GM04504 (cell line): ENCODE measurements around the gene ATCAY.
"Not testable (repeated sequence)": the region's sequence is repeated elsewhere in the genome, so short reads cannot be mapped to it uniquely, and the experiment has no call there.

ENCODE experiments used
- DNase-seq: peaks from one replicate; pipeline ENCODE4 v3.0.0-alpha.2; 2012; ENCODE audit warnings: low read depth

The ATCAY gene

DNA sequence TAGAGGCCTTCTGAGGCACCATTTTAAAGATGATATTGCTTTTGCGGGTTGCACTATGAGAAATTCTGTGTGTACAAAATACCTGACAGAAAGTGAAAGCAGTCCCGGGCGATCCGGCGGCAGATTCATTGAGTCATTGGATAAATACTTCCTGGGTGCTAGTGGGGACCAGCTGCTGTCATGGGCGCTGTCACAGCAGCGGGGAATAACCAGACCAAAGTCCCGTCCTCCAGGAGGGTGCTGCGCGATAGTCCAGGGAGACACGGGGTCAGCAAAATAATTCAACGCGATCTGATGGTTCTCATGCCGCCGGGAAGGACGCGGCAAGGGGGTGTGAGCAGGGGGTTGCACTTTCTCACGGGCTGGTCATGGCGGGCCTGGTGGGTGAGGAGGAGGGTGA is 25.2 kb upstream of the ATCAY start:
- no peak for DNase-seq

DNA sequence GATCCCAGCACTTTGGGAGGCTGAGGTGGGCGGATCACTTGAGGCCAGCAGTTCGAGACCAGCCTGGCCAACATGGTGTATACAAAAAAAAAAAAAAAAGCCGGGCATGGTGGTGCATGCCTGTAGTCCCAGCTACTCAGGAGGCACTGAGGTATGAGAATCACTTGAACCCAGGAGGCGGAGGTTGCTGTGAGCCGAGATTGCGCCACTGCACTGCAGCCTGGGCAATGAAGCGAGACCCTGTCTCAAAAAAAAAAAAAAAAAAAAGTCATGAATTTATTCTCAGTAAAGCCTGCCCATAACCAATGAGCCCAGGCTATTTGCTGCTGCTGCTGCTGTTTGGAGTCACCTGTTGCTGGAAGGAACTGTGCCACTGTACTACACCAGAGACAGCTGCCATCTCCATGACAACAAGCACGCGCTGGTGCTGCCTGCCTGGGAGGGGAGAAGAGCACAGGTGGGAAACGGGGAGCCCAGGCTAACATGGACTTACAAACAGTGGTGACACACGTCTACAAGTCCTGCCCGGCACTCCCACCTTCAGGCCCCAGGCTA is 23.0 kb upstream of the ATCAY start:
- DNase-seq, result no peak

DNA sequence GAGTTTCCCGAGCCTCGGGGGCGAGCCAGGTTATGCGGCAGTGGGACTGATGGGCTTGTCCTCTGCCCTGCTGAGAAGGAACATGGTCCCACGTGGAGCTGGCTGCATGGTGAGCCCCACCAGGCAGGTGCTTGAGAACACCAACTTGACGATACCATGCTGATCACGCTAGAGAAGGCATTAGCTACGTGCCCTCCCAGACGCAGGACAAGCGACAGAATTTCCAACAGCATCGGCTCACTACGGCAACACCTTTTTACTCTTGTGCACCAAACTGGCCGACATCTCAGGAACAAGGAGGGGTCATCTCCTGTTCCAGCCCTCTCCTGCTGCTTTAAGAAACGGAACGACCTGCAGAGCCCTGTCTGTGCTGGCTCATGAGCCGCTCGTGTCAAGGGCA is 20.0 kb upstream of the ATCAY start:
- DNase-seq, result no peak

DNA sequence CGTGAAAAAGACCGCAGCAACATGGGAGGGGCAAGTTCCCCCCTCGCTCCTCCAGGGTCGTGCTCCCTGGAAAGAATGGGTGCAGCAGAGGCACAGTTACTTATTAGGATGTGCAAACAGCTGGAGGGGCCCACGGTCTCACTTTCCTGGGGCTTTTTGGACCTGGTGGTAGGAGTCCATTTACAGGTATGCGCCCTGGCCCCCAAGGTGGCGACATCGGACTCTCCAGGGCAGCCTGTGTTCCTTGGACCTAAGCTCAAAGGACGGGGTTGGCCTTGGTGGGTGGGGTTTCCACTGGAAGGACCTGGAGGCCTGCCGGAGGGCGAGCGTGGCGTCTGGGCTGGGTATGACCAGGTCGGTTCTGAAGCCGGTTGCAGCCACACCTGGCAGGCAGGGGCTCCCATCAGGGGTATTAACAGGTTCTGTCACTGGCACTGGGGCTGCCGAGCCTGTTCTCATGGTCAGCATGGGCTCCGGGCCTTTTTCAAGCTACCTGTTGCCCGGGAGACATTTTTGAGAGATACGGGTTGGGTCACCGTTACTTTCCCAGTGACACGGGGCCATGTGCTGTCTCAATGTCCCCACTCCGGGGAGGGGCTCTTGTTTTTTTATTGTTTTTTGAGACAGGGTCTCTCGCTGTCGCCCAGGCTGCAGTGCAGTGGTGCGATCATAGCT is 17.5 kb upstream of the ATCAY start:
- DNase-seq, result no peak

DNA sequence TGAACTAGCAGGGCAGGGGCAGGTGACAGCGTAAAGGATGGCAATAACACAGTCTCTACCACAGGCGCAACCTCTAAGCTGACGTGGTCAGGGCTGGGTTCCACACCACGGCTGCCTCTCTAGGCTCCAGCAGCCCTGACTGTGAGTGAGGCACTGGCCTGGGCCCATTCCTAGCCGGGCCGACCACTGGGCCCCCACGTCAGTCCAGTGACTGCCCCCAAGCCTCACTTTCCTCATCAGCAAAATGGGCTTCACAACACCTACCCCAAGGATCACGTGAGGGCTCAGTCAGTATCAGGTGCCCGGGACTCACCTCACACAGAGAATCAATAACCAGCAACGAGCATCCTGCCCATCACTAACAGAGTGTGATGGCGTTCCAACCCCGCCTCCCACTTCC is 16.8 kb upstream of the ATCAY start:
- DNase-seq, result no peak

DNA sequence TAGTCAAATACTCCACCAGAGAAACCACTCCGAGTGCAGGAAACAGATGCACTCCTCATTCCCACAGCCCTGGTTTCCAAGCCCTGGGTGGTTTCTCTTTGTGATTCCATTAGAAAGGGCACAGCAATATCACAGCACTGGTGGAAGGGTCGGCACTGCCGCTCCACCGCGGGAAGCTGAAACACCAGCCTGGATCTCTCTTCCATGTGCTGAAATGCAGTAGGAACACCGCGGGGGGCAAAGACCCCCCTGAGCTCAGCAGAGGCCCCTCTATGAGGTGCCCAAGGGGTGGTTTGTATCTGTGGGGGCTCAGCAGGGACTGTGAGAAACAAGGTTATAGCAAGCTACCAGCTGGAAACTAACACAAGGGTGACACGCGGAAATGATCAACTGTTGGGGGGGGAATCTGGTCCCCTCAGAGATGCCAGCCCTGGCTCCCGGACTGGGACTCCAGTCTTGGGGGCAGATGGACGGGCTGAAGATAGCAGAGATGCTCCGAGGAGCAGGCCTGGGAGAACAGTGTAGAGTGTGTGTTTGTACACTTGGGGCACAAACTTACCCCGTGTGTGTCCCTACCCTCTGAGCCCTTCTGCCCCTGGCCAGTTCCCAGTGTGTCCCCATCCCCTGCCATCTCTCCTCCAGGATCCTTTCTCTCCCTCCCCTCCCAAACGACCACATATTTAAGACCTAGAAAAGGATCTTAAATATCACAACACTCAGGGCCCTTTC is 13.4 kb upstream of the ATCAY start:
- DNase-seq, result no peak

DNA sequence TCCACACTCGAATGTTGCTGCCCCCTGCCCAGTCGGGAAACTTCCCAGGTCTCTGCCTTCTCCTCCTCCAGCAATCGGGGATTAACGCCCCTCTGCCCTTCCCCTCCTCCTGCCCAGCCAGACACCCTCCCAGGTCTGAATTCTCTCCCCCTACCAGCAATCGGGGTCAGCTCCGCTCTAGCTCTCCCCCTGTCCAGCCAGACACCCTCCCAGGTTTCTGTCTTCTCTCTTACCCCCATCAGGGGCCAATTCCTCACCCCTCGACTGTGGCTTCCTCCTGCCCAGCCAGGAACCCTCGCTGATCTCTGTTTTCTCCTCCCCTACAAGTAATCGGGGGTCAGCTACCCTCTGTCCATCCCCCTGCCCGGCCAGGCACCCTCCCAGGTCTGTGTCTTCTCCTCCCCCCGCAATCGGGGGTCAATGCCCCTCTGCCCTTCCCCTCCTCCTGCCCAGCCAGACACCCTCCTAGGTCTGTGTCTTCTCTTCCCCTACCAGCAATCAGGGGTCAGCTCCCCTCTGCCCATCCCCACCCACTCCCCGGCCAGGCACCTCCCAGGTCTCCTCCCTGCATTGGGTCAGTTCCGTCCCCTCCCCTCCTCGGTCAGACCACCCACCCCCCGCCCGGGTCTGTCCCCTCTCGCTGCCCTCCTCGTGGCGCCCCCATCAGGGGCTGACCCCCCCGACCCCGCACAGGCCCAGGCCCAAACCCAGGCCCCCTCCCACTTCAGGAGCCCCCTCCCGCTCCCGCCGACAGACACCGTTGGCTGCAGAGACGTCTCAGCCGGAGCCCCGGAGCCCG is 12.3 kb upstream of the ATCAY start:
- no peak for DNase-seq

DNA sequence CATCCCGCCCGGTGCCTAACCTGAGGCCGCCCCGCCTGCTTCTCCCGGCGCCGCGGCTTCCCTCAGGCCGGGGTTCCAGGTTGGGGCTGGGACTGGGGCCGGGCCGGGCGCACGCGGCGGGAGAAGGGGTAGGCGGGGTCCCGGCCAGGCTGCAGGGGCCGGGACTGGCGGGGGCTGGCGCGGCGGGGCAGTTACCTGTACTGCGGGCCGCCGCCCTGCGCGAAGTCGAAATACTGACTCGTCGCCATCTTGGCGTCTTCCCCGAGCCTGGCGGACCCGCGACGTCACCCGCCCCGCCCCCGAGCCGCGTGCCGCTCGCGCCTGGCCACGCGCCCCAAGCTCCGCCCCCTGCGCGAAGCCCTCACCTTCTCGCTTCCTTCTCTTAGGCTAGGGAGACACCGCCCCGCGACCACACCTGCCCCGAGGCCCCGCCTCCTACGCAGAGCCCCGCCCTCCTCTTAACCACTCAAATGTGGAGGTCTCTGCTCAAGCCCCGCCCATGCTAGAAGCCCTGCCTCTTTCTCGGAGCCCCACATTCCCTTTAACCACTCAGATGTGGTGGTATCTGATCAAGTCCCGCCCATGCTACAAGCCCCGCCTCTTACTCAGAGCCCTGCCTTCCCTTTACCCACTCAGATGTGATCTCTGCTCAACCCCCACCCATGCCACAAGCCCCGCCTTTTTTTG is 11.6 kb upstream of the ATCAY start, which contains the start of gene ZFR2:
ZFR2 (minus strand) TSS at position 269 of the 687 bp plus-strand sequence; CDS start at position 248, 21 bp downstream.
- no peak for DNase-seq

DNA sequence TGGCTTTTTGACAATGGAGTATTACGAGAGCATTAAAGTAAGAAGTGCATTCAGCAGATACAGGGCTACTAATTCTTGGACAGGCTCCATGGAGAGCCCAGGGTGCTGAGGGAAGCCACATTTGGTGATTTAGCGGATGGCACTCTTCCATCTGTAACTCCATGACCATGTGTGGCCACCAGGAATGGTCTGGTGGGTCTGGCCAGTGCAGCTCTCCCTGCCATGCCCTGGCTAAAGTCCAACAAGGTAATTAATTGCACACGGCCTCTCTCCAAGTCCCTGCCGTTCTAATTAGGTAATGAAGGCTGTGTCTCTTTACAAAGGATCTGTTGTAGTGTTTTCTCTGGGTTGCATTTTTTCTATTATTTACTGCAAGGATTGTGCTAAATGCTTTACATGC is 7.3 kb upstream of the ATCAY start:
- no peak for DNase-seq

DNA sequence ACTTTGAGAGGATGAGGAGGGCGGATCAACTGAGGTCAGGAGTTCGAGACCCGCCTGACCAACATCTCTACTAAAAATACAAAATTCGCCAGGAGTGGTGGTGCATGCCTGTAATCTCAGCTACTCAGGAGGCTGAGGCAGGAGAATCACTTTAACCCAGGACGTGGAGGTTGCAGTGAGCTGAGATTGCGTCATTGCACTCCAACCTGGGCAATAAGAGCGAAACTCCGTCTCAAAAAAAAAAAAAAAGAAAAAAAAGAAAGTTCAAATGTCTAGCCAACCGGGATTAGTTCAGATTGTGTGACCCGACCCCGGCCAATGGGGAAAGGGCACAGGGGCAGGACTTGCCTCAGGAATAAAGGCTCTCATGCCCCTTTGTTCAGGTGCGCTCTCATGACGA is 5.8 kb upstream of the ATCAY start:
- DNase-seq, result not testable (repeated sequence)

DNA sequence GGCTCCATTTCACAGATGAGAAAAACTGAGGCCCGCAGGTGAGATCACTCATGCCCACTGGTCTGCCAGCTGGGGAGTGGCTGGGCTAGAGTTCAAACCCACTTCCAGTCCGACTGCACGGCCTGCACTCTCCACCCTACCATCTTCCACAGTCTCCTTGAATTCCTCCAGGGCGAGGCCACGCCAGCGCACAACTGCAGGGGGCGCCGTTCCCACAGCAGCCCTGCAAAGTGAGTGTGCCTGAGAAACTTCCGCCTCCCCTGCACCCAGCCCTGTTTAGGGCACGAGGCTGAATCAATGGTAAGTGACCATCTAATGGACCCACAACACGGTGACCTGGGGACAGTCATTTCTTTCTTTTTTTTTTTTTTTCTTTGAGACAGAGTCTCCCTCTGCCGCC is 829 bp upstream of the ATCAY start:
- no peak for DNase-seq

DNA sequence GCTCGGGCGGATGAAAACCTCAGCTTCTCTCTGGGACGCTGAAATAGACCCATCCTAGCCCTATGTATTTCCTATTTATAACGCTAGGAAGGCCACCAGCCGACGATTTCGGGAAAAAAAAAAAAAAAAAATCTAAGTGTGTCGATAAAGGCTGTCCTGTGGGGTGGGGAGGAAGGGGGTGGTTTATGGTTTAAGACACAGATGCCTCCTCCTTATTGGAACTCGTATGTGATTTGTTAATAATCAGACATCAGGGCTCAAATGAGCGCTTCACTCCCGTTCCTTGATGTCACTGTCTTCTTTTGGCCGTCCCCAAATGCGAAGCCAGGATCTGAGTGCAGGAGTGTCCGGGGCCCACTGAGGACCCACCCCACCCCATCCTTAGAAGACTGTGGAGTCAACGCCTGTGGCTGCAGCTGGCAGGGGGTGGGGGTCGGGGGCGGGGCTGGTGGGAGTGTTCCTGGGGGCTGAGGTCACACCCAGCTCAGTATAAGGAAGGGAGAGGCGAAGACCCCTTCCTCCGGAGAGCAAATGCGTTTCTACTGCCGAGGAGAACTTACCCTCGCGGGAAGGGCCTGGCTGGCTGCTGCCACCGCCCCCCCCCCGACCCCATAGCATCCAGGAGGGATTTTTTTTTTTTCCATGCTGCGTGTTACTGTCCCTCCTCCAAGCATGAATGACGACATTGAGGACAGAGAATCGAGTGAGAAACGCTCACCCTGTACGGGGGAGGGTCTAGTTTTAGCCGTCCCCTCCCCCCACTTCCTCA is 971 bp downstream of the ATCAY start:
- DNase-seq, result no peak

DNA sequence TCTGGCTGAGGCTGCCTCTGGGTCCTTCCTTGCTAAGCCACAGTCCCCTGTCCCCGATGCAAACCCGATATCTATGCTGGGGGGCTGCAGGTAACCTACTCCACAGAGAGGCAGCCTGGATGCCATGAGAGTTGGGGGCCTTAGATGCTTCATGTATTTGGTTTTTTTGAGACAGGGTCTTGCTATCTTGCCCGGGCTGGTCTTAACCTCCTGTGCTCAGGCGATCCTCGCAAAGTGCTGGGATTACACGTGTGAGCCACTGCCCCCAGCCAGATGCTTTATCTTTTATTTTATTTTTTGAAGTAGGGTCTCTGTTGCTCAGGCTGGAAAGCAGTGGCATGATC is 1.5 kb downstream of the ATCAY start:
- DNase-seq, result no peak

DNA sequence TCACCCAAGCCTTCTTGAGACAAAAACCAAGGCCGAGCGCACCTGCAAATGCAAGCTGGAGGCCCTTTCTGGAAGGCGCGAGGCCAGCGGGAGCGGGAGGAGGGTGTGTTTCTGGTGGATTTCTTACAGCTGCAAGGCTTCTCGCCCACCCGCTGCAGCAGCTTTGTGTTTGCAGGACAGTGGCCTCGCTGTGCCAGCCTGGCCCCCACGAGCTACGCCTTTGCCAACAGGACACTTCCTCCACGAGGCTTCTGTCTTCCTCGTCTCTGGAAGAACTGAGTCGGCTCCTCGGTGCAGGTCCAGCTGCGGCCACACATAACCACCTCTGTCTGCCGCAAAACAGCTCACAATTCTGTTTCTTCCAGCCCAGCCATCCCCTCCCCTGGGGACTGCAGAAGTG is 10.1 kb downstream of the ATCAY start:
- DNase-seq, result no peak

DNA sequence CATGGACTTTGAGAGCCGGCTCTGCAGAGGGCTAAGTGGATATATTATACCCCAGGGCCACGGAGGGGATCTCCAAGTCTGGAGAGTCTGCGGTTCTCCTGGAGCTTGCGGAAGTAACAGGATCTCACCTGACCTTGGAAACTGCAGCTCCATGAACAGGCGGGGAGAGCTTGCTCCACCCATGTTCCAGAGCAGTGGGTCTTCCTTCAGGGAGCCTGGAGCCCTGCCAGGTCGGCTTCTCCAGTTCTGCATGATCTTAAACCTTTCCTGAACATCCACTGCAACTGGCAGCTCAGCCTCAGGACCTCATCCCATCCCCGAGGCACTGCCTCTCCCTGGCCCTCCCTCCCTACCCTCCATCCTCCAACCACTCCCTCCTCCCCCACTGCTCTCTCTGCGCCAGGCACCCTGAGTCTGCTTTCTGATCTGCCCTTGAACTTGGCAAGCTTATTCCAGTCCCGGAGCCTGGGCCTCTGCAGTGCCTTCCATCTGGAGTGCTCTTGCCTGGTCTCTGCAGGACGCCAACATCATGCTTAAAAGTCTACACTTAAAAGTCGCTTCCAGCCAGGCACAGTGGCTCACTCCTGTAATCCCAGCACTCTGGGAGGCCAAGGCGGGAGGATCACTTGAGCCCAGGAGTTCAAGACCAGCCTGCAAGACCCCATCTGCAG is 13.2 kb downstream of the ATCAY start:
- DNase-seq, result no peak

DNA sequence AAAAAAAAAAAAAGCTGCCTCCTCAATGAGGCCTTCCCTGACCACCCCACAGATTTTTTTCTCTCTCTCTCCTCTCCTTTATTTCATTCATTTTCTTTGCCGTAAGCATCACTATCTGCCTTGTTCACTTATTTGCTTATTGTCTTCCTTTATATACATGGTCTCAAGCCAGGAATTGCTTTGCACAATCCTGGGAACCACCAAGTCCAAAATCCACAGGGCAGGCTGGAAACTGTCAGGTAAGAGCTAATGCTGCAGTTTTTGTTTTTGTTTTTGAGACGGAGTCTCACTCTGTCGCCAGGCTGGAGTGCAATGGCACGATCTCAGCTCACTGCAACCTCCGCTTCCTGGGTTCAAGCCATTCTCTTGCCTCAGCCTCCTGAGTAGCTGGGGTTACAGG is 14.5 kb downstream of the ATCAY start:
- not testable (repeated sequence) for DNase-seq

DNA sequence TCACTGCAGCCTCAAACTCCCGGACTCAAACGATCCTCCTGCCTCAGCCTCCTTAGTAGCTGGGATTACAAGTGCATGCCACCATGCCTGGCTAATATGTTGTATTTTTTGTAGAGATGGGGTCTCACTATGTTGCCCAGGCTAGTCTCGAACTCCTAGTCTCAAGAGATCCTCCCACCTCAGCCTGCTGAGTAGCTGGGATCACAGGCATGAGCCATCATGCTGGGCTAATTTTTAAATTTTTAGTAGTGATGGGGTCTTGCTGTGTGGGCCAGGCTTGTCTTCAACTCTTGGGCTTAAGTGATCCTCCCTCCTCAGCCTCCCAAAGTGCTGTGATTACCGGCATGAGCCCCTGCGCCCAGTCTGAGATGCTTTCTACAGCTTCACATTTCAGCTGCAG is 15.3 kb downstream of the ATCAY start:
- DNase-seq, result no peak

DNA sequence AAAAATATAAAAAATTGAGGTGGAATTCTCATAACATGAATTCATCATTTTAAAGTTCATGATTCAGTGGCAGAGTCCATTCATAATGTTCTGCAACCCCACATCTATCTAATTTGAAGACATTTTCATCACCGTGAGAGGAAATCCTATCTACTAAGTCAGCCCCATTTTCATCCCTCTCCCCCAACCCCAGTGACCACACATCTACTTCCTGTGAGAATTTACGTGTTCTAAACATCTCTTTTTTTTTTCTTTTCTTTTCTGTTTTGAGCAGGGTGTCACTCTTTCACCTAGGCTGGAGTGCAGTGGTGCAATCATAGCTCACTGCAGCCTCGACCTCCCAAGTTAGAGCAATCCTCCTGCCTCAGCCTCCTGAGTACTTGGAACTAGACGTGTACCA is 17.5 kb downstream of the ATCAY start:
- DNase-seq, result no peak

DNA sequence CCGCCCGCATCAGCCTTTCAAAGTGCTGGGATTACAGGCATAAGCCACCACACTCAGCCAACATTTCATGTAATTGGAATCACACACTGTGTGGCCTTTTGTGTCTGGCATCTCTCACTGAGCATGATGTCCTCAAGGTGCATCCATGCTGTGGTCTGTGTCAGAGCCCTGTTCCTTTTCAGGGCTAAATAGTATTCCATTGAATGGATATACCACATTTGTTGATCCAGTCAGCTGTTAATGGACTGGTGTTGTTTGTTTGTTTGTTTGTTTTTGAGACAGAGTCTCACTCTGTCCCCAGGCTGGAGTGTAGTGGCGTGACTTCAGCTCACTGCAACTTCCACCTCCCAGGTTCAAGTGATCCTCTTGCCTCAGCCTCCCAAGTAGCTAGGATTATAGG is 17.9 kb downstream of the ATCAY start:
- DNase-seq, result no peak

DNA sequence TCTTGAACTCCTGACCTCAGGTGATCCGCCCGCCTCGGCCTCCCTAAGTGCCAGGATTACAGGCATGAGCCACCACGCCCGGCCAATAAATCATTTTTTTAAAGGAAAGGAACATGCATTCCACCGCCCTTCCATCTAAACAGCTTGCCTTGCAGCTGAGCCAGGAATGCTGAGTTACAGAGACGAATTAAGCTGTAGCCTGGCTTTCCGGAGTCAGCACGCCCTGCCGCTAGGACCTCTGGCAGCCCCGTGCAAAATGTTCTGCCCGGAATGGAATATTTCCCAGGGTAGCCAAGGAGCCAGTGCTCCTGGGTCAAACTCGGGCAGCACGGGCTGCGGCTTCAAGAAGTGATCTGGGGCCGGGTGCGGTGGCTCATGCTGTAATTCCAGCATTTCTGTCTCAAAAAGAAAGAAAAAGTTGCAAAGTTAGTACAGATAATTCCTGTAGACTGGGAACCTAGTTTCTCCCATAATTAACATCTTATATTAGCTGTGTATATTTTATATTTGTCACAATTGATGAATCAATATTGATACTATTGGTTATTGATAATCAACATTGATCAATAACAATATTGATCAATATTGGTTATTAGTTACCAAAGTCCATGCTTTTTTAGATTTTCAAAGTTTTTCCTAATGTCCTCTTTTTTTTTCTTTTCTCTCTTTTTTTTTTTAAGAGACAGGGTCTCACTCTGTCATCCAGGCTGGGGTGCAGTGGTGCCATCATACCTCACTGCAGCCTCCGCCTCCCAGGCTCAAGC is 19.2 kb downstream of the ATCAY start:
- no peak for DNase-seq
